GM19468 (cell line): Measurements from ENCODE around the gene NYNRIN.
A peak's percentile ranks its signal among the peaks of the same experiment; 100 is the strongest.

Source experiments
- ATAC-seq: cut with Tn5 transposase; IDR thresholded peaks from one replicate; pipeline ENCODE4 v1.9.1; 2021; ENCODE audit warnings: mild to moderate bottlenecking, moderate library complexity, moderate number of reproducible peaks; ENCODE audit not compliant: unreplicated experiment; ENCODE audit errors: extremely low read depth

Gene NYNRIN

DNA sequence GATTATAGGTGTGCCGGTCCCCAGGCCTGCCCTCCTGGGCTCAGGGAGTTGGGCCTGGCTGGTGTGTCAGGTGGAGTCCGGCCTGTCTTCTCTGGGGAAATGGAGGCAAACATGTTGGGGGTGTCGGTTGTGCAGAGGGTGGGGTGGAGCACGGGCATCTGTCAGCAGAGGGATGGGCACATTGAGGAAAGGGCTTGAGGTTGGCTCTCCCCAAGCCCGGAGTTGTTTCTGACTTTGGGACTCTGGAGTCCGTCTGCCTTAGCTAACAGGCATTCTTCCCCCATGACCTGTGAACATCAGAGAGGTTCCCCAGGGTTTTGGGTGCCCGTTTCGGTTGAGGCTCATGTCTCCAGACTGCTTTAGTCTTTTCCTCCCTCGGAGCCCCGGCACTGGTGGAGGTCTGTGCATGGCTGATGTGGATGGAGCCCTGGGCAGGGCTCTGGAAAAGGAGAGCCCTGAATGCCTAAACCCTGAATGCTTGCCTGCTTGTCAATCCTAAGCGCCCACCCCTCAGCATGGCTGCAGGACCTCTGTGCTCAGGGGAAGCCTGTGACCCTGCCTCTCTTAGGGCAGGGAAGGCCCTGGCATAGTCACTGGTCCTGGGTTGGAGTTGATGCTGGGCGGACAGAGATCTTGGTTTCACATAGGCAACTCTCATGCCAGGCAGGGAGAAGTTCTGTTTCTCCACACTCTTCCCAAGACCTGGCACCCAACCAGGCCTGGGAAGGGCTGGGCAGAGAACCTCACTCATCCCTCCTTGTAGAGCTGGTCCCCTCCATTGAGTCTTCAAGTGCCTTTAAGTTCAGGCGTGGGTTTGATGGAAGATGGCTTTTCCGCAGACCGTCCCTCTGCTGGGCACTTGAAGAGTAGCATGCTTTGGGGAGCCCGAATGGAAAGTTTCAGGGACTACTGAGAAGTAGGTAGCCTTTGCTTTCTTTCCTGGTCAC lies 12.9 kb downstream of the NYNRIN start:
- ATAC-seq = peak; percentile 39

DNA sequence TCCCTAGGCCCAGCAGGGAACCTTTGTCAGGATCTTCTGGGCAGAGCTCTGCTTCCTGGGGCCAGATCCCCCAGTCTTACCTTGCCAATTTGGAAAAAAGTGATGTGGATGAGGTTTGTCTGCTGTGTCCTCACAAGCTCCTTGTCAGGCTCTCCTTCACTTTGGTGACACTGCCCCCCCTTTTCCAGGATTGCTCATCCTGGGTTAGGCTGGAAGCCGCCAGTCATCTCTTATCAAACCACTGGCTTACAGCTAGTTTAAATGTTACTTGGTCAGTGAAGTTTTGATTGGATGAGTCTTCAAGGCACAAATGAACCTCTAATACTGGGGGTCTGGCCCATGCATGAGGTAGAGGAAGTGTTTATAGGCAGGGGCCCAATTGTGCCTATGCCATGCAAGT lies 15.3 kb downstream of the NYNRIN start:
- ATAC-seq = no peak

DNA sequence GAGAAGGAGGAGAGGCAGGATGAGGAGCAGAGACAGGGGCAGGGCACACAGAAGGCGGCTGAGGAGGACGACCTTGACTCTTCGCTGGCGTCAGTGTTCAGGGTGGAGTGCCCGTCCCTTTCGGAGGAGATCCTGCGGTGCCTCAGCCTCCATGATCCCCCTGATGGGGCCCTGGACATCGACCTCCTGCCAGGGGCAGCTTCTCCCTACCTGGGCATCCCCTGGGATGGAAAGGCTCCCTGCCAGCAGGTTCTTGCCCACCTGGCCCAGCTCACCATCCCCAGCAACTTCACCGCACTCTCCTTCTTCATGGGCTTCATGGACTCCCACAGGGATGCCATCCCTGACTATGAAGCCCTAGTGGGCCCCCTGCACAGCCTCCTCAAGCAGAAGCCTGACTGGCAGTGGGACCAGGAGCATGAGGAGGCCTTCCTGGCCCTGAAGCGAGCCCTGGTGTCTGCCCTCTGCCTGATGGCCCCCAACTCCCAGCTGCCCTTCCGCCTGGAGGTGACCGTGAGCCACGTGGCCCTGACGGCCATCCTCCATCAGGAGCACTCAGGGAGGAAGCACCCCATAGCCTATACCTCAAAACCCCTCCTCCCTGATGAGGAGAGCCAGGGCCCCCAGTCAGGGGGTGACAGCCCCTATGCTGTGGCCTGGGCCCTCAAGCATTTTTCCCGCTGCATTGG lies 16.1 kb downstream of the NYNRIN start:
- no peak for ATAC-seq

DNA sequence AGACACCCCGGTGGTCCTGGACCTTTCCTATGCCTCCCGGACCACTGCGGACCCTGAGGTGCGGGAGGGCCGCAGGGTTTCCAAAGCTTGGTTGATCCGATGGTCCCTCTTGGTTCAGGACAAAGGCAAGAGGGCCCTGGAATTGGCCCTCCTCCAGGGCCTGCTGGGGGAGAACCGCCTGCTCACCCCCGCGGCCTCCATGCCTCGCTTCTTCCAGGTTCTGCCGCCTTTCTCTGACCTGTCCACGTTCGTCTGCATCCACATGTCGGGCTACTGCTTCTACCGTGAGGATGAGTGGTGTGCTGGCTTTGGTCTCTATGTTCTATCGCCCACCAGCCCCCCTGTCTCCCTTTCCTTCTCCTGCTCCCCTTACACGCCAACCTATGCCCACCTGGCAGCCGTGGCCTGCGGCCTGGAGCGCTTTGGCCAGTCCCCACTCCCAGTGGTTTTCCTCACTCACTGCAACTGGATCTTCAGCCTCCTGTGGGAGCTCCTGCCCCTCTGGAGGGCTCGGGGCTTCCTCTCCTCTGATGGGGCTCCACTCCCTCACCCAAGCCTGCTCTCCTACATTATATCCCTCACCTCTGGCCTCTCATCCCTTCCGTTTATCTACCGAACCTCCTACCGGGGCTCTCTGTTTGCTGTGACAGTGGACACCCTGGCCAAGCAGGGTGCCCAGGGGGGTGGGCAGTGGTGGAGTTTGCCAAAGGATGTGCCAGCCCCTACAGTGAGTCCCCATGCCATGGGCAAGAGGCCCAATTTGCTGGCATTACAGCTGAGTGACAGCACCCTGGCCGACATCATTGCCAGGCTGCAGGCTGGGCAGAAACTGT lies 16.8 kb downstream of the NYNRIN start:
- no peak for ATAC-seq

DNA sequence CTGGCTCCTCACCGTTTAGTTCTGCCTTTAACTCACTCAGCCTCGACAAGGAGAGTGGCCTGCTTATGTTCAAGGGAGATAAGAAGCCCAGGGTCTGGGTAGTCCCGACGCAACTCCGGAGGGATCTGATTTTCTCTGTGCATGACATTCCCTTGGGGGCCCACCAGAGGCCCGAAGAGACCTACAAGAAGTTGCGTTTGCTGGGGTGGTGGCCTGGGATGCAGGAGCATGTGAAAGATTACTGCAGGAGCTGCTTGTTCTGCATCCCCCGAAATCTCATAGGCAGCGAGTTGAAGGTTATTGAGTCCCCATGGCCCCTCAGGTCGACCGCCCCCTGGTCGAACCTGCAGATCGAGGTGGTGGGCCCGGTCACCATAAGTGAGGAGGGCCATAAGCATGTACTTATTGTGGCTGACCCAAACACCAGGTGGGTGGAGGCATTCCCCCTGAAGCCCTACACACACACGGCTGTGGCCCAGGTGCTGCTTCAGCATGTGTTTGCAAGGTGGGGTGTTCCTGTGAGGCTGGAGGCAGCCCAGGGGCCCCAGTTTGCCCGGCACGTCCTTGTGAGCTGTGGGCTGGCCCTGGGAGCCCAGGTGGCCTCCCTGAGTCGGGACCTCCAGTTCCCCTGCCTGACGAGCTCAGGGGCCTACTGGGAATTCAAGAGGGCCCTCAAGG lies 17.6 kb downstream of the NYNRIN start:
- no peak for ATAC-seq

DNA sequence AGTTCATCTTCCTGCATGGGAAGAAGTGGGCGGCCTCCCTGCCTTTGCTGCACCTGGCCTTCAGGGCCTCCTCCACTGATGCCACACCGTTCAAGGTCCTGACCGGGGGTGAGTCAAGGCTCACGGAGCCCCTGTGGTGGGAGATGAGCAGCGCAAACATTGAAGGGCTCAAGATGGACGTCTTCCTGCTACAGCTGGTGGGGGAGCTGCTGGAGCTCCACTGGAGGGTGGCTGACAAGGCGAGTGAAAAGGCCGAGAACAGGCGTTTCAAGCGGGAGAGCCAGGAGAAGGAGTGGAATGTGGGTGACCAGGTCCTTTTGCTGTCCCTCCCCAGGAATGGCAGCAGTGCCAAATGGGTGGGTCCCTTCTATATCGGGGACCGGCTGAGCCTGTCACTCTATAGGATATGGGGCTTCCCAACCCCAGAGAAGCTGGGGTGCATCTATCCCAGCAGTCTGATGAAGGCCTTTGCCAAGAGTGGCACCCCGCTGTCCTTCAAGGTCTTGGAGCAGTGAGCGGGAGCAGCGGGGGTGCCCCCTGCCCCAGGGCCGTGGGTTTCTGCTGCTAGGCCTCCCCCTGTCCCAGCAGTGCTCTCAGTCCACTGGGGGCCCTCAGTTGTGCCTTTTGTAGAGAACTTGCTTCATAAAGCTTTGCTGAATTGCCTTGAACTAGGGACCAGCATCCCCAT lies 18.3 kb downstream of the NYNRIN start:
- ATAC-seq = no peak

DNA sequence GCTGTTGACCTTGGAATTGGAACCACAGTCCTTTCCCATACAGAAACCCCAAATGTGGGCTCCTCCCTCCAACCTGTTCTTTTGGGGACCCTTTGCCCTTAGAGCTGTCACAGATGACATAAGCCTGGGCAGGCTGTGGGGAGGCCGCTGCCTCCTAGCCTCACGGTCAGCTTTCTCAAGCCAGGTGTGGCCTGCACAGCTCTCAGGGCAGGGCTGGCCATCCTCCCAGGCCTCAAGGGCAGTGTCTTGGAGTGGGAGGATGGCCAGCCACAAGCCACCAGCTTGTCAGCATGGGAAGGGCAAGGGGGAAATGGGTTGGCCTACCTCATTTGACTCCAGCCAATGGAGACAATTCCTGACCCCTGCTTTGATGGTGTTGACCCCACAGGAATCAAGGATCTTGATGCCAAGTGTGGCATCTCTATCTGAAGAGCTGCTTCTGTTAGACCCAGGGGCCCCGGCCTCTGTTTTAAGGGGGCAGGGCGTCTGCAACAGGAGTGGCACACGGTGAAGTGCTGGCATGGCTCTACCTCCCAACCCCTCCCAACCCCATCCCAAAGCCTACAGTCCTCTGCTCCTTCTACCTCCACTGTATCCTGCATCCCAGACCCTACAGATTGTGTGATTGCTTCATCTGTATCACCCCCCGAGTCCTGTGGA lies 19.2 kb downstream of the NYNRIN start:
- no peak for ATAC-seq

DNA sequence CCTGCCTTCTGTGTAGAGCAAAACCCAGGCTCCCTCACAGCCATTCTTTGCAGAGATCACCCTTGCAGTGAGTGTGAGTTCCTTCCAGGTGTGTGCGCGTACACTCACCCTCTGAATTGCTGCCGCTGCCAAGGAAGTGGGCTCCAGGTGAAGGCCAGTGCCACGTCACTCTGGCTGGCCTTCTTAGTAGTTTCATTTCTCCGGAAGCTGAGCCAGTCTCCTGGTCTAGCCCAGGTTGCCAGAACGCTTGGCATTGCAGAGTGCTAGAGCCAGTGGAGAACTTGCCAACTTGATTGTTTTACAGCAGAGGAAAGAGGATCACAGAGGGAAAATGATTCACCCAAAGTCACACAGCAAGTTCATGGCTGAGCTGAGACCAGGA lies 19.7 kb downstream of the NYNRIN start:
- no peak for ATAC-seq

DNA sequence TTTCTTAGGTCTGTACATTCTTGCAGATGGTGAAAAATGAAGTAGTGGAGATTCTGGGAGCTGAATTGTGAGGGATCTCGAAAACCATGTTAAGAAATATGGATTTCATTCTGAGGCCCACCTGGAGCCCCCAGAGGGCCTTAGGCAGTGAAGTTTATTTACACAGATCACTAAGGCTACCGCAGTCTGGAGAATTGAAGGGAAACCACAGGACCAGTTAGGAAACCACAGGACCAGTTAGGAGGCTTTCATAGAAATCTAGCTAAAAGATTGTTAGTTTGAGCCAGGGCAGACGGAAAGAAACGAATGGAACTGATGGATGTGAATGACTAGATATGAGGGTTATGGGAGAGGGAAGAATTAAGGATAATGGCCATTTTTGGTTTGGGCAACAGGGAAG lies 23.5 kb downstream of the NYNRIN start:
- no peak for ATAC-seq

DNA sequence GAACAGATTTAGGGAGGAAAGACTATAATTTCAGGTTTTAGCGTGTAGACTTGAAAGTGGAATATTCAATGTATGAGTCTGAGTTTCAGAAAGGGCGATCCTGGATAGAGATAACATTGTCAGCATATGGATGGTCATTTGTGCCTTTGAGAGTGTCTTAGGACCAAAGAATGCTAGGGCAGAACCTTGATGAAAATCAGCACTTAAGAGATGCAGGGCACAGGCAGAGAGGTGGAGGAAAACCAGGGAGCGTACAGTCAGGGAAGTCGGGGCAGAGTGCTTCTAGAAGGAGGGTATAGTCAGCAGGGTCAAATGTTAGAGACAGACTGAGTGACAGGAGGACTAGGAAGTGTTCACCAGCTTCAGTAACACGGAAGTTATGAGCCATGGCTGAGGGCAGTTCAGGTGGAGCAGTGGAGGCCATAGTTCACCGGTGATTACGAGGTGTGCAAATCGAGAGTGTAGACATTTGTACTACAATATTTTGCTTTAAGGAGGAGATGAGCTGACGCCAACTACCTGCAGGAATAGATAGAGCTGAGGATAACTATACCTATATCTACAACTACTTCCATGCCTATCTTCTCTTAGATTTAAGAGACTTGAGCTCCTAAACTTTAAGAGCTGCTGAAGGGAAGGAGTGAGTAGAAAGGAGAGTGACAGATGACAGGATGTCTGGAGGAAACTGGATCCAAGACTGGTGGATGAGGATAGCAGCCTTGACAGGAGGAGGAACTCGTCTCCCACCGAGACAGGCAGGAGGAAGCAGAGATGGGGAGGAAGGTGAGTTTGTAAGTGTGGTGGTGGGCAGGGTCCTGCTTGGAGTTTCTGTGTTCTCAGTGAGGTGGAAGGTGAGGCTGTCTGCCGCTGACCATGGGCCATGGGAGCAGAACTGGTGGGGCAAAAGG lies 24.1 kb downstream of the NYNRIN start:
- ATAC-seq = no peak

DNA sequence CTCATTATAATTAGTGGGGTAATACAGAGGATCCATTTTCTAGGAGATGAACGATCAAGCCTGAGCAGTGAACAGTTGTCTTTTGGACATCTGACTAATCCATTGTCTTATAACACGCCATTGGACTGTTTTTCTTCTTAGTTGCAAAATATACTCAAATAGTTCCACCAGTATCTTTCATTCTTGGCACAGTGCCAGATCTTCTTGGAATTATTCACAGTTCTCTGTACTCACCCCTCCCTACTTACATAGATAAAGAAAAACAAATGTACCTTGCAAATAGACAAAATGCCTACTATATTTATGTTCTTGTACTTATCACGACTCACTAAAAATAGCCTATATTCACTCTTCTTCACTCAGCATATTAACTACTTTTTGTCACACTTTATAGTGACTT lies 26.9 kb downstream of the NYNRIN start:
- ATAC-seq = no peak

DNA sequence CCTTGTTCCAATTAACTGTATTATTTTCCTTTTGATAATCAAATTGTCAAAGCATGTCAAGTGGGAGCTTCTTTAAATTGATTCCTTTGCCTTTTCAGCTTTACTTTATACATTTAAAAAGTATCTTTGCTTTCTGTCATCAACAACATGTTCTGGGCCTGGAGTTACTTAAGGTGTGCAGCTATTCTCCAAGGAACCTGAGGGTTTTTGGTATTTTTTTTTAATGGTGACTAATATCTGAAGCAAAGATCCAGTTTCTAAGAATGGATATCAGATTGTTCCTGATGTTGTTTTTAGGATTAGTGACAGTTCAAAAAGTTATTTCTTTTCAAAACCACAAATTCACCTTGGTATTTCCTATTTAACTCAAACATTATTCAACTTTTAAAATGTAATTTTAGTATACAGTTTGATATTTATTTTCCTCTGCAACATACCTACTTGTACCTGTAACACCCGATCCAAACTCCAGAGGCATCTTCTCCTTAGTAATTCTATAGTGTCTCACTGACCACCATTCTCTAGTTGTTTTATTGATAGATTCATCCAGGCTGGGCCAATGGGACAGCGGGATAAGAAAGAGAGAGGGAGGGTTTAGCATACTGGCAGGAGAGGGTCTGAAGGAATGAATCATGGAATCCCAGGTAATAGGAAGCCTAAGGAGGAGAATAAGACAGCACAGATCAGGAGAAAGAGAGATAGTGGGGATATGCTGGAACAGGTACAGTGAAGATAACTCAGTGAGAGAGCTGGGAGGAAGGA lies 27.5 kb downstream of the NYNRIN start:
- no peak for ATAC-seq

DNA sequence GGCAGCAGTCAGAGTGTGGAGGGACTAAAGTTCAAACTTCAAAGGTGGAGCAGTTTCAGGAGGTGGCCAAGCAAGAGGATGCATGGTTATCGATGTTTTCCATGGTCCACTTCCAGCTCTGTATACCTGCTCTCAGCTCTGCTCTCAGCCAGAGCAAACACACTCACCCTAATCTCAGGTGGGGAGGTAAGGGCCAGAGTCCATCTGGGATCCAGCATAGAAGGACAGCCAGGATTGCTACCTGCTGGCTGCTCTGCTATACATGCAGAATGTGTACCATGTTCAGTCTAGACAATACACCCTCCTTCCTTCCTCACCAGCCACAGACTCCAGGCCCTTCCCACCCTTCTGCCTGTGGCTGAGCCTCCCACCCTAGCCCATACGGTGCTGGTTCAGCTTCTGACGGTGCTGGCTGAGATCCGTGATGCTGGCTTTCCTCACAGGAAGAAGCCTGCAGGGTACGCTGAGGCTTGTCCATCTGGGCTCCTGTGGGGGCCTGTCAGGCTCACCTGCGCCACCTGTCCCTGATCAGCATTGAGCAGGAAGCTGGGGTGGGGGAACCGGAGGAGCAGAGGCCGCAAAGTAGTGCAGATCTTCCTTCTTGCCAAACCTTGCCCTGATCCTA lies 28.2 kb downstream of the NYNRIN start:
- no peak for ATAC-seq

DNA sequence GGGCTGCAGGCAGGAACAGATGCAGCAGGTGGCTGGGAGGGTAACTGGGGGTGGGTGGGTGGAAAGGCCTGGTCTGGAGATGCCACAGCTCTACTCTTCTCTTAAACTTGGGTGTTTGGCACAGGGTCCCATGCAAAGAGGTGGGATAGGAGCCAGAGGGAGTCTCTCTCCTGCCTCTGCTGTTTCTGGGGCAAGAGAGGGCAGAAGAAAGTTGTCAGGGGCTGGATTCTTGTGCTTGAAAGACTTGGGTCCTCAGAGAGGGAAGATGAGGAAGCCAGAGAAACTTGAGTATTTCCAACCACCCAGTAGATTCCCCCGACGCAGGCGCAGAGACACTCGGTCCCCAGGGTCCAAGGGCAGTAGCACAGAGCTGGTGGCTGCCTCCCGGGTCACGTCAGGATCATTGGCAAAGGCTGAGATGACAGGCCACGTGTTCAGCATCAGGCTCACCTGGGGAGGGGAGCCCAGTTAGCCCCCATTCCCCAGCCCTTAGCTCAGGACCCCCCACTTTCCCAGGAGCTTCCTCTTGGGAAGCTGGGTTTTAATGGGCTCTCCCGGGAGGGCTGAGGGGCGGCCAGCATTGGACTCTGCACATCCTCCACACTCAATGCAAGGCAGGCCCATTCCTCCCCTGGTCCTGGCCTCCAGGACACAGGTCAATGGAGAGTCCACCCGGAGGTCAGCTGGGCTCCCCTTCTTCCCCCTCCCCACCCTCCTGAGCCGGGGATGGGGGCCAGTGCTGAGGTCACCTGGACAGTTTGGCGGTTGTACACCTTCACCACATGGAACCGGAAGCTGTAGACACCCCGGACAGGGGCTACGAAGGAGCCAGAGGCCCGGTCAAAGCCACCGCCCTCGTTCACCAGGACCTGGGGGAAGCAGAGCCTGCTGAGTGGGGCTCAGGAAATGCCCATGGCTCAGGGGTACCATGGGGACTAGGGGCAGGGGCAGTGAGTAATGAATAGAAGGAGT lies 29.0 kb downstream of the NYNRIN start:
- ATAC-seq = no peak

DNA sequence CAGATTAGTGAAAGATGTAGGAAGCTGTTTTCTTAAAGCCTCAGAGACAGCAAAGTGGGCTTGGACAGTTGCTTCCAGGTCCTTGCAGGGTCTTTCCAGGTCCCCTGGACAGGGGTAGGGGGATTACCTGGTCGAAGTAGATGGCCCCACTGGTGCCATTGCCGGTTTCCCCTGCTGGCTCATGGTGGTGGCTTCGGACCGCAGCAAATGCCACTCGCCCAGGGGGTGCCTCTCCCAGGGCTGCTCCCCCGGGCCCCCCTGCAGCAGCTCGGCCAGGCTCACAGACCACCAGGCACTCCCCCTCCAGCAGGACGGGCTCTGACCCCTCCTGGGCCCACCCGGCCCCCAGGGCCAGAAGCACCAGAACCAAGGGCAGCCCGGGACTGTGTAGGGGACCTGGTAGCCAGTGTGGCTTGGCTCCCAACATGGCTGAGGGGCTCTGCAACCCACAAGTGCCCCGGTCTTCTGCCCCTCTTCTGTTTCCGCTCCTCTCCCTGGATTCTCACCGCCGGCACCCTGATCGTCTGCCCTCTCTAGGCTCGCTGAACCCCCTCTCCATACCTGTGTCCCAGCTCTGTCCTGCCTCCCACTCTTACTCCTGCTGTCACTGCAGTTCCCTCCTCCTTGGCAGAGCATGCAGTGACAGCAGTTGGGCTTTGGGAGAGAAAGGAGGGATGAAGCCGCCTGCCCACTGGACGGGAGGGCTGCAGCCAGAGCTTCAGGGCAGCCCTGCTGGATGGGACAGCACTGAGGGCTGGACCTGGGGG lies 30.0 kb downstream of the NYNRIN start:
- ATAC-seq = no peak
